GM12801 (cell line): ENCODE results near the gene TTC17.

Source experiments
- CTCF ChIP-seq: IDR thresholded peaks from one replicate; pipeline ENCODE4 v1.5.1; 2011; ENCODE audit warnings: control low read depth; ENCODE audit not compliant: insufficient read length; ENCODE audit errors: extremely low read depth

The TTC17 gene

GRCh38 chr11:43404836-43405479 is 46.2 kb downstream of the TTC17 start:
- TF ChIP-seq CTCF: no peak

- no peak for TF ChIP-seq CTCF
Measured at GRCh38 chr11:43408277-43408676, 49.6 kb downstream of the TTC17 start.

GRCh38 chr11:43410394-43410793 is 51.7 kb downstream of the TTC17 start:
- TF ChIP-seq CTCF: no peak

GRCh38 chr11:43418197-43418596 is 59.5 kb downstream of the TTC17 start:
- TF ChIP-seq CTCF: no peak

- TF ChIP-seq CTCF: no peak
Measured at GRCh38 chr11:43419460-43419859, 60.7 kb downstream of the TTC17 start.

GRCh38 chr11:43427971-43428370 is 69.3 kb downstream of the TTC17 start:
- TF ChIP-seq CTCF: no peak

GRCh38 chr11:43434893-43435292 is 76.2 kb downstream of the TTC17 start:
- TF ChIP-seq CTCF: no peak
